ENCODE data around the gene PTCH1. TPM values are rescaled to one million over a fixed set of nuclear protein-coding genes. Genes with fewer than 3 reads are reported as not detected.

Gene PTCH1
- total RNA-seq, 3 donors from 2014 or later: 6.6 to 9.9 (median 6.6) TPM

DNA sequence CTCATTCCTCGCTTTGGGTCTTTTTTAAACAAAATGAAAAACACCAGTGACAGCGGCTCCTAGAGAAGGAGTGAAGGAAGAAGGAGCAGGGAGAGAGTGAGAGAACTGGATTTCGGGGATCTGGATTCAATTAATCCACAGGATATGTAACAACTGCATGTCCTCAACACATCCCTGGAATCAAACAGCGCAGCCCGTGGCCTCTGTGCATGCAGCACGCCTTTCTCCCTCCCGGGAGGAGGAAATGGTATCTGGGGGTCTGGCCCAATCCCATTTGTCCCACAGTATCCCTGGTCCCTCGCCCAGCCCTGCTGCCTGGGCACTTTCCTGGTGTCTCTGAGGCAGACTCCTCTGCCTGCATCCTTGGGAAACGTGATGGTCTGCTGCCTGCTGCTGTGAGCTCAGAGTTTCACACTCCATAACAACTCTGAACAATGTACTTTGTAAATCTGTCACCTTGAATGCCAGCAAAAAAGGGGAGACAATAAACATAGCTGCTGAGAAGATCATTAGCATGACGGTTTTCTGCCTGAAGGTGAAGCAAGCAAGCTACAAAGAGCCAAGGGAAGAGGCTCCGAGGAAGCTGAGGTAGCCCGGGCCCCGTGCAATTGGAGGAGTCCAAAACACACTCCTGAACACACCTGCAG, 56.1 kb downstream of the PTCH1 start:
- DNase-seq (ENCODE audit: low spot score in 2 of 2): no peak
- H3K4me1 ChIP-seq: peaks cover 0 to 7% of the 10 kb centered on the region in 2 donors
- intact Hi-C loops (cut with DNase I; ENCODE audit: low total_unique reads): loop anchor here (5.0 to 10.0 kb wide), 2 partner anchors 1234 to 1793 kb away; no protein-coding TSS in a partner anchor
- no peak overlapping the region for H3K27ac ChIP-seq
- peaks cover 3% of the 10 kb centered on the region for H3K36me3 ChIP-seq
- no peaks in the 10 kb centered on the region for H3K9me3 ChIP-seq
- no peak overlapping the region for H3K4me3 ChIP-seq
- H3K27me3 ChIP-seq: no peaks in the 10 kb centered on the region
- TF ChIP-seq POLR2A (IDR thresholded peaks at IDR 0.05) (no peak), POLR2AphosphoS5 (IDR thresholded peaks at IDR 0.05) (no peak)
- TF ChIP-seq, protein P1, sequence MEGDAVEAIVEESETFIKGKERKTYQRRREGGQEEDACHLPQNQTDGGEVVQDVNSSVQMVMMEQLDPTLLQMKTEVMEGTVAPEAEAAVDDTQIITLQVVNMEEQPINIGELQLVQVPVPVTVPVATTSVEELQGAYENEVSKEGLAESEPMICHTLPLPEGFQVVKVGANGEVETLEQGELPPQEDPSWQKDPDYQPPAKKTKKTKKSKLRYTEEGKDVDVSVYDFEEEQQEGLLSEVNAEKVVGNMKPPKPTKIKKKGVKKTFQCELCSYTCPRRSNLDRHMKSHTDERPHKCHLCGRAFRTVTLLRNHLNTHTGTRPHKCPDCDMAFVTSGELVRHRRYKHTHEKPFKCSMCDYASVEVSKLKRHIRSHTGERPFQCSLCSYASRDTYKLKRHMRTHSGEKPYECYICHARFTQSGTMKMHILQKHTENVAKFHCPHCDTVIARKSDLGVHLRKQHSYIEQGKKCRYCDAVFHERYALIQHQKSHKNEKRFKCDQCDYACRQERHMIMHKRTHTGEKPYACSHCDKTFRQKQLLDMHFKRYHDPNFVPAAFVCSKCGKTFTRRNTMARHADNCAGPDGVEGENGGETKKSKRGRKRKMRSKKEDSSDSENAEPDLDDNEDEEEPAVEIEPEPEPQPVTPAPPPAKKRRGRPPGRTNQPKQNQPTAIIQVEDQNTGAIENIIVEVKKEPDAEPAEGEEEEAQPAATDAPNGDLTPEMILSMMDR (IDR thresholded peaks at IDR 0.05): no peak

DNA sequence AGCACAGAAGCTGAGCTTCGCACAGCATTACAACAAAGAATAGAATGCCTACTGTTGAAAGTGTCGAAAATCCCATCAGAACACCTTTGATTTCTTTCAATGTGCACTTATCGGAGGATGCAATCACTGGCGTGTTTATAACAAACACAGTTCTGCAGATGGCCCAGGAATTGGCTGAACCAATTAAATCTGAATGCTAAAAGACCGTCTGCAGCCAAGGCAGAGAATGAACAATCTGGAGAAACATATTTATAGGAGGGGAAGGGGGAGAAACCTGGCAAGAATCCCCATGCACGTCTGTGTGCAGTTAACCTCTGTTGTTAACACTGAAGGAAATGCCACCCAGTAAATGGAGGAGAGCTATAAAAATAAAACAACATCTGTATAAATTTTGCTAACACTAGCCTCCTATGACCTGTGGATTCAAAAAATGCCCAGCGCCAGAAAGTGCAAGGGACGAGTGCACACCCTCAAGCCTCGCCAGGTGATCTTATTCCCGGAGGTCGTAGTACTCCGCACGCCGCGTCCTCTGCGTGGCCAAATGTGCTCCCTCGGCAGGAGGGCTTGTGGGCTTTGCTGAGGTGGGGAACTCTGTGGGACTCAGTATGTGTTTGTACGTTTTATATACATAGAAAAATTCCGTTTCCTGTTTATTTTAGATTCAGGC, 56.8 kb downstream of the PTCH1 start:
- Histone ChIP-seq H3K27ac (no peak overlapping the region), H3K36me3 (peaks cover 3% of the 10 kb centered on the region)

DNA sequence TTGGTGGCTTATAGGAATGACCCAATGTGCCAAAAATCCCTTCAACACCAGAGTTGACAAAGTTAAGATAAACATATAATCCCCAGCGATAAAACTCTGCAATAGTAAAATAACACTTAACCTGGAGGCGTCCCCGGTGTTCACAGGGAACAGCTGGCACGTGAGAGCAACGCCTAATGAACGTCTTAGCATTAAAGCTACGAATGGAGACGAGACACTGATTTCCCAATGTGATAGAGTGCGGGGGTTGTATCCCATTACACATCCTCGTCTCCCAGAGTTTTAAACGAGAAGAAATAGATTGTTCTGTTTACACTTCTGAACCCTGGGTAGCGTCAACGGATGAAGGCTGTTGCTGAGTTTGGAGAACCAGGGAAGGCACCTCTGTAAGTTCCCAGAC, 57.6 kb downstream of the PTCH1 start:
- Histone ChIP-seq H3K27me3 (no peaks in the 10 kb centered on the region), H3K4me1 (peaks cover 0 to 7% of the 10 kb centered on the region in 2 donors), H3K36me3 (peaks cover 3% of the 10 kb centered on the region), H3K9me3 (no peaks in the 10 kb centered on the region), H3K4me3 (no peak overlapping the region), H3K27ac (no peak overlapping the region)
- TF ChIP-seq POLR2A (IDR thresholded peaks at IDR 0.05) (no peak), POLR2AphosphoS5 (IDR thresholded peaks at IDR 0.05) (no peak)
- TF ChIP-seq, protein P1 (IDR thresholded peaks at IDR 0.05): no peak
- no peak for DNase-seq (ENCODE audit: low spot score in 2 of 2)
- intact Hi-C loops (cut with DNase I; ENCODE audit: low total_unique reads): no loop called here

More for the DNA sequence above, 56.8 kb downstream of the PTCH1 start:
- H3K4me1 ChIP-seq: peaks cover 0 to 7% of the 10 kb centered on the region in 2 donors
- H3K4me3 ChIP-seq: no peak overlapping the region
- DNase-seq (ENCODE audit: low spot score in 2 of 2): no peak
- no peaks in the 10 kb centered on the region for H3K9me3 ChIP-seq
- H3K27me3 ChIP-seq: no peaks in the 10 kb centered on the region
- intact Hi-C loops (cut with DNase I; ENCODE audit: low total_unique reads): loop anchor here (5.0 to 10.0 kb wide), 2 partner anchors 1235 to 1793 kb away; no protein-coding TSS in a partner anchor
- no peak for TF ChIP-seq POLR2A (IDR thresholded peaks at IDR 0.05)
- TF ChIP-seq, protein P1 (IDR thresholded peaks at IDR 0.05): no peak
- no peak for TF ChIP-seq POLR2AphosphoS5 (IDR thresholded peaks at IDR 0.05)

DNA sequence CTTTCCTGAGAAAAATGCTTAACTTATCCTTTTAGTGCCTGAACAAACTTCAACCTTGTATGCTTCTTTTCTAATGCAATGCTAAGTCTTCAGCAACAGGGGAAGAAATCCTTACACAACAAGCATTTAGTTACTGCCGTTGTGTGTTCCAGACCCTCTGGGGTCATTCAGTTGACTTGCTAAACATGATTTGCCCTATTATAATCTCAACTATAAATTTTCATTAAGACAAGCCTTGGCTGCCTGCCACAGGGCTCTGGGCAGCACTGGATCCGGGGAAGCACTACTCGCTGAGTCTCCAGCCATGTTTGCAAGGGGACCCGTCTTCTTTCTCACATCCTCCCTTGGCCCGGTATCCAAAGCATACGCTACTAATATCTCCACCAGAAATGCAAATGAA, 58.1 kb downstream of the PTCH1 start:
- Histone ChIP-seq H3K4me3 (no peak overlapping the region), H3K27ac (no peak overlapping the region), H3K9me3 (no peaks in the 10 kb centered on the region), H3K27me3 (no peaks in the 10 kb centered on the region), H3K4me1 (peaks cover 0 to 7% of the 10 kb centered on the region in 2 donors), H3K36me3 (peaks cover 3% of the 10 kb centered on the region)
- intact Hi-C loops (cut with DNase I; ENCODE audit: low total_unique reads): no loop called here
- TF ChIP-seq POLR2A (IDR thresholded peaks at IDR 0.05) (no peak), POLR2AphosphoS5 (IDR thresholded peaks at IDR 0.05) (no peak)
- TF ChIP-seq, protein P1 (IDR thresholded peaks at IDR 0.05): no peak
- DNase-seq (ENCODE audit: low spot score in 2 of 2): no peak

DNA sequence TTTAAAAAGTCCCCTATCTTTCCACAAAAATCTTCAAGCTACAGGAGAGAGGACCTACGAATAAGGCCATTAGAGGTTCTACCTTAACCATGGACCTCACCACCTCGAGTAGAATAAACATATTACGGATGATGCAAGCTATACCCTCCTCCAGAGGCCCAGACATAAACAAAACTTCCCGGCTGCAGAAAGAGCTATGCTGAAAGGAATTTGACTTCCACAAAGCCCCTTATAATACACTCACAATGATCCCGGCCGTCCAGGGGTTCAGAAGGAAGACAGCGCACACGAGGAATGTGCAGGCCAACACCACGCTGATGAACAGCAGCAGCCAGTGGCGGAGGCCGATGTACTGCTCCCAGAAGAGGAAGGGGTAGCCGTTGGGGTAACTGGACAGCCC, 59.0 kb downstream of the PTCH1 start:
- H3K27ac ChIP-seq: no peak overlapping the region
- no peaks in the 10 kb centered on the region for H3K9me3 ChIP-seq
- TF ChIP-seq POLR2AphosphoS5 (IDR thresholded peaks at IDR 0.05) (no peak), POLR2A (IDR thresholded peaks at IDR 0.05) (no peak)
- TF ChIP-seq, protein P1 (IDR thresholded peaks at IDR 0.05): no peak
- peaks cover 0 to 5% of the 10 kb centered on the region in 2 donors for H3K4me1 ChIP-seq
- H3K36me3 ChIP-seq: peaks cover 3% of the 10 kb centered on the region
- H3K4me3 ChIP-seq: no peak overlapping the region
- intact Hi-C loops (cut with DNase I; ENCODE audit: low total_unique reads): no loop called here
- no peak for DNase-seq (ENCODE audit: low spot score in 2 of 2)
- no peaks in the 10 kb centered on the region for H3K27me3 ChIP-seq
